CD14-positive monocyte (primary cell): Measurements from ENCODE around the gene PCDHGA6. TPM values are rescaled to one million over a fixed set of nuclear protein-coding genes. Genes with fewer than 3 reads are reported as not detected.
"Not testable (repeated sequence)": the region's sequence is repeated elsewhere in the genome, so short reads cannot be mapped to it uniquely, and the experiment has no call there.

Experiments
- DNase-seq, 3 donors: peaks; one replicate each; pipeline ENCODE4 v3.0.0-alpha.2; 2011 to 2022
- H2AFZ ChIP-seq: 2 replicates; pipeline ENCODE4 v1.6.0; 2012; ENCODE audit warnings: mild to moderate bottlenecking, low read depth, low read length, inconsistent platforms; ENCODE audit not compliant: insufficient read depth, poor library complexity, severe bottlenecking
- H3K27ac ChIP-seq, 2 donors: 1 replicate in 1 of 2; 2 replicates in 1 of 2; pipeline ENCODE4 v1.5.1; 2012 to 2013; ENCODE audit warnings: low read length in 2 of 2, control low read depth in 1 of 2, inconsistent platforms in 1 of 2, low read depth in 1 of 2, mild to moderate bottlenecking in 1 of 2
- H3K27me3 ChIP-seq, 2 donors: one replicate each; pipeline versions ENCODE4 v1.6.0 to v1.6.1; 2011 to 2013; ENCODE audit warnings: low read length in 2 of 2; ENCODE audit not compliant: control insufficient read depth in 2 of 2, insufficient read depth in 2 of 2
- H3K36me3 ChIP-seq, 2 donors: replicated peaks in 1 of 2; 1 replicate in 1 of 2; 2 replicates in 1 of 2; pipeline versions ENCODE4 v1.5.1 to v1.6.1; 2012 to 2013; ENCODE audit warnings: low read length in 2 of 2, control low read depth in 1 of 2, inconsistent platforms in 1 of 2, mild to moderate bottlenecking in 1 of 2; ENCODE audit not compliant: insufficient read depth in 2 of 2, control insufficient read depth in 1 of 2
- H3K4me1 ChIP-seq, 2 donors: 1 replicate in 1 of 2; 2 replicates in 1 of 2; pipeline versions ENCODE4 v1.5.1 to v1.6.1; 2012 to 2013; ENCODE audit warnings: low read length in 2 of 2, control low read depth in 1 of 2, inconsistent platforms in 1 of 2, mild to moderate bottlenecking in 1 of 2, moderate library complexity in 1 of 2; ENCODE audit not compliant: insufficient read depth in 2 of 2, control insufficient read depth in 1 of 2
- H3K4me2 ChIP-seq: replicated peaks from 2 replicates; pipeline ENCODE3; 2012; ENCODE audit warnings: low read length, moderate library complexity, mild to moderate bottlenecking; ENCODE audit not compliant: poor library complexity, severe bottlenecking; ENCODE audit errors: extremely low read depth
- H3K4me3 ChIP-seq, 3 experiments: fragments of 200-600 bp in 1 of 3; sonication (generic) in 1 of 3; replicated peaks in 1 of 3; 1 replicate in 2 of 3; 2 replicates in 1 of 3; pipeline ENCODE4 v1.5.1; 2011 to 2013; ENCODE audit warnings: low read length in 3 of 3, mild to moderate bottlenecking in 3 of 3, control low read depth in 2 of 3, low read depth in 2 of 3, inconsistent platforms in 1 of 3, moderate library complexity in 1 of 3
- H3K79me2 ChIP-seq: 2 replicates; pipeline ENCODE4 v1.6.0; 2012; ENCODE audit warnings: mild to moderate bottlenecking, control low read depth, inconsistent platforms, low read length, moderate library complexity; ENCODE audit not compliant: insufficient read depth
- H3K9ac ChIP-seq: 2 replicates; pipeline ENCODE4 v1.6.0; 2017; ENCODE audit warnings: low read length, mild to moderate bottlenecking; ENCODE audit not compliant: insufficient read depth, poor library complexity, severe bottlenecking
- H3K9me3 ChIP-seq, 2 donors: replicated peaks in 1 of 2; 1 replicate in 1 of 2; 2 replicates in 1 of 2; pipeline versions ENCODE4 v1.5.1 to v1.6.1; 2012 to 2013; ENCODE audit warnings: low read length in 2 of 2, control low read depth in 1 of 2; ENCODE audit not compliant: control insufficient read depth in 1 of 2, insufficient read depth in 1 of 2
- H4K20me1 ChIP-seq: 2 replicates; pipeline ENCODE4 v1.6.0; 2012; ENCODE audit warnings: mild to moderate bottlenecking, low read length, control low read depth, moderate library complexity; ENCODE audit not compliant: insufficient read depth
- H3K27ac Mint-ChIP-seq, 7 donors: one replicate each; pipeline ENCODE4 v1.8.0; 2020; ENCODE audit warnings: mild to moderate bottlenecking in 7 of 7, mixed read lengths in 7 of 7, moderate library complexity in 6 of 7, inconsistent platforms in 2 of 7
- H3K27me3 Mint-ChIP-seq, 3 donors: one replicate each; pipeline ENCODE4 v1.8.0; 2021 to 2022; ENCODE audit warnings: low read depth in 3 of 3, mild to moderate bottlenecking in 3 of 3, mixed read lengths in 3 of 3, moderate library complexity in 3 of 3, inconsistent platforms in 1 of 3
- H3K36me3 Mint-ChIP-seq, 2 donors: one replicate each; pipeline ENCODE4 v1.8.0; 2020; ENCODE audit warnings: mixed read lengths in 2 of 2, inconsistent platforms in 1 of 2, mild to moderate bottlenecking in 1 of 2
- H3K4me1 Mint-ChIP-seq: one replicate; pipeline ENCODE4 v1.8.0; 2020; ENCODE audit warnings: mild to moderate bottlenecking, mixed read lengths
- H3K4me3 Mint-ChIP-seq, 2 donors: one replicate each; pipeline ENCODE4 v1.8.0; 2020; ENCODE audit warnings: mild to moderate bottlenecking in 2 of 2, mixed read lengths in 2 of 2, moderate library complexity in 1 of 2
- H3K9me3 Mint-ChIP-seq, 7 donors: one replicate each; pipeline ENCODE4 v1.8.0; 2020 to 2022; ENCODE audit warnings: mixed read lengths in 7 of 7, mild to moderate bottlenecking in 6 of 7, moderate library complexity in 6 of 7, inconsistent platforms in 2 of 7
- WGBS: methylation state at CpG from one replicate; pipeline ENCODE4 v1.1.5; 2013; ENCODE audit warnings: missing lambda C conversion rate; ENCODE audit not compliant: insufficient coverage; 5-methylcytosine and 5-hydroxymethylcytosine counted together
- intact Hi-C, 2 donors: fragments of 100-400 bp; cut with micrococcal nuclease; formaldehyde crosslinking; loops; one replicate each; pipeline versions ENCODE4 v1.15.0 to v1.15.1; 2023
- polyA plus RNA-seq, 3 donors: library from polyadenylated mRNA; depleted of rRNA in 1 of 3; unstranded in 2 of 3; stranded (reverse) in 1 of 3; fragments of 300-500 nt in 2 of 3; fragments of >200 nt in 1 of 3; fragmentation: Illumina TruSeq in 2 of 3; gene quantifications; 1 replicate in 2 of 3; 2 replicates in 1 of 3; pipeline ENCODE4 v1.2.3, GENCODE V29; 2012 to 2021
- TF ChIP-seq, protein P1 (sequence below): fragments of 200-600 bp; IDR thresholded peaks from one replicate; pipeline ENCODE4 v1.8.0; 2022; ENCODE audit warnings: antibody characterized with exemption, mild to moderate bottlenecking

Gene PCDHGA6
- polyA plus RNA-seq, 3 donors: not detected

DNA sequence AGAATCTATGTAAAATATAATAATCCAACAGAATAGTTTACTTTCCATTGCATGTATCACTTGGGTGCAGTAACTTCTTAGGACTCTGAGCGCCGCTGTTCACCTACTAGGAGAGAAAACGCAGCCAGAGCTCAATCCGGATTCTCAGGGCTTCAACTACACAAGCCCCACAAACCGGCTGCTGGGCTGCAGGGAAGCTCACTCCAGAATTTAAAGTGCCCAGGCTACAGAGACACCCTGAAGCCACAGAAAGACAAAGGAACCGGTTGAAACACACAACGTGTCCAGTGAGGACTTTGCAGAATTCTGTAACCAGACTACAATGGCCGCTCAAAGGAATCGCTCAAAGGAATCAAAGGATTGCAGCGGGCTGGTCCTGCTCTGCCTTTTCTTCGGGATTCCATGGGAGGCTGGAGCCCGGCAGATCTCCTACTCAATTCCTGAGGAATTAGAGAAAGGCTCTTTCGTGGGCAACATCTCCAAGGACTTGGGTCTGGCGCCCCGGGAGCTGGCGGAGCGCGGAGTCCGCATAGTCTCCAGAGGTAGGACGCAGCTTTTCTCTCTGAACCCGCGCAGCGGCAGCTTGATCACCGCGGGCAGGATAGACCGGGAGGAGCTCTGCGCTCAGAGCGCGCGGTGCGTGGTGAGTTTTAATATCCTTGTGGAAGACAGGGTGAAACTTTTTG lies 39.3 kb downstream of the PCDHGA6 start, which contains the start of gene PCDHGA10:
TSS of gene PCDHGA10 (plus strand) at position 134 of the 686 bp plus-strand sequence. CDS start at position 323, 189 bp downstream.
- DNase-seq: peak; percentile 27 to 44 (median 43)
- Mint-ChIP-seq H3K36me3 (peaks cover 16 to 19% of the 10 kb centered on the region in 2 donors), H3K4me1 (peaks cover 25% of the 10 kb centered on the region), H3K27ac (no peak within 1 kb of the TSS), H3K4me3 (peak within 1 kb of the TSS; percentile 80 to 88), H3K27me3 (peaks cover 79 to 86% (median 84%) of the 10 kb centered on the region in 3 donors), H3K9me3 (peaks cover 20 to 64% (median 49%) of the 10 kb centered on the region in 7 donors)
- Histone ChIP-seq H3K27ac (no peak within 1 kb of the TSS), H3K27me3 (peaks cover 74 to 100% of the 10 kb centered on the region in 2 donors), H3K4me3 (peak within 1 kb of the TSS; percentile 3 to 73 (median 33)), H2AFZ (peak within 1 kb of the TSS; percentile 75), H3K4me1 (peaks cover 16 to 22% of the 10 kb centered on the region in 2 donors), H3K4me2 (peak within 1 kb of the TSS; percentile 73), H3K36me3 (no peaks in the 10 kb centered on the region), H3K9ac (no peak within 1 kb of the TSS), H3K79me2 (no peaks in the 10 kb centered on the region), H3K9me3 (peaks cover 28 to 54% of the 10 kb centered on the region in 2 donors), H4K20me1 (no peaks in the 10 kb centered on the region)
- 4% methylated on average over 25 of the region's 31 CpGs for WGBS
- TF ChIP-seq, protein P1, sequence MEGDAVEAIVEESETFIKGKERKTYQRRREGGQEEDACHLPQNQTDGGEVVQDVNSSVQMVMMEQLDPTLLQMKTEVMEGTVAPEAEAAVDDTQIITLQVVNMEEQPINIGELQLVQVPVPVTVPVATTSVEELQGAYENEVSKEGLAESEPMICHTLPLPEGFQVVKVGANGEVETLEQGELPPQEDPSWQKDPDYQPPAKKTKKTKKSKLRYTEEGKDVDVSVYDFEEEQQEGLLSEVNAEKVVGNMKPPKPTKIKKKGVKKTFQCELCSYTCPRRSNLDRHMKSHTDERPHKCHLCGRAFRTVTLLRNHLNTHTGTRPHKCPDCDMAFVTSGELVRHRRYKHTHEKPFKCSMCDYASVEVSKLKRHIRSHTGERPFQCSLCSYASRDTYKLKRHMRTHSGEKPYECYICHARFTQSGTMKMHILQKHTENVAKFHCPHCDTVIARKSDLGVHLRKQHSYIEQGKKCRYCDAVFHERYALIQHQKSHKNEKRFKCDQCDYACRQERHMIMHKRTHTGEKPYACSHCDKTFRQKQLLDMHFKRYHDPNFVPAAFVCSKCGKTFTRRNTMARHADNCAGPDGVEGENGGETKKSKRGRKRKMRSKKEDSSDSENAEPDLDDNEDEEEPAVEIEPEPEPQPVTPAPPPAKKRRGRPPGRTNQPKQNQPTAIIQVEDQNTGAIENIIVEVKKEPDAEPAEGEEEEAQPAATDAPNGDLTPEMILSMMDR: peak; percentile 80
- intact Hi-C loops: loop anchor here (5.0 kb wide), 2 partner anchors 109 to 149 kb away; no protein-coding TSS in a partner anchor

DNA sequence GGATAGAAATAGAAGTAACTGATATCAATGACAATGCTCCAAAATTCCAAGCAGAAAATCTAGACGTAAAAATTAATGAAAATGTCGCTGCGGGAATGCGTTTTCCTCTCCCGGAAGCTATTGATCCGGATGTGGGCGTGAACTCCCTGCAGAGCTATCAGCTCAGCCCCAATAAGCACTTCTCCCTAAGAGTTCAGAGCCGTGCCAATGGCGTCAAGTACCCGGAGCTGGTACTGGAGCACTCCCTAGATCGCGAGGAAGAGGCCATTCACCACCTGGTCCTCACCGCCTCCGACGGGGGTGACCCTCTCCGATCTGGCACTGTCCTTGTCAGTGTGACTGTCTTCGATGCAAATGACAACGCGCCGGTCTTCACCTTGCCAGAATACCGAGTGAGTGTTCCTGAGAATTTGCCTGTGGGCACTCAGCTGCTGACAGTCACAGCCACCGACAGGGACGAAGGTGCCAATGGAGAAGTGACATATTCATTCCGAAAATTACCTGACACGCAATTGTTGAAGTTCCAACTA lies 39.9 kb downstream of the PCDHGA6 start:
- peaks cover 21 to 64% (median 49%) of the 10 kb centered on the region in 7 donors for H3K9me3 Mint-ChIP-seq
- Histone ChIP-seq H3K4me3 (peak overlapping the region in 1 of 3 experiments; percentile 73), H3K79me2 (no peaks in the 10 kb centered on the region), H3K36me3 (no peaks in the 10 kb centered on the region), H4K20me1 (no peaks in the 10 kb centered on the region), H3K27ac (no peak overlapping the region), H3K9me3 (peaks cover 27 to 54% of the 10 kb centered on the region in 2 donors), H3K9ac (no peak overlapping the region), H3K4me2 (peak overlapping the region; percentile 73), H3K4me1 (peaks cover 22% of the 10 kb centered on the region in 2 donors), H2AFZ (peak overlapping the region; percentile 75), H3K27me3 (peaks cover 74 to 100% of the 10 kb centered on the region in 2 donors)
- TF ChIP-seq, protein P1: no peak
- no peak for DNase-seq
- no peak overlapping the region for H3K27ac Mint-ChIP-seq
- H3K36me3 Mint-ChIP-seq: peaks cover 13 to 25% of the 10 kb centered on the region in 2 donors
- 22% methylated on average over 21 of the region's 25 CpGs for WGBS
- H3K27me3 Mint-ChIP-seq: peaks cover 79 to 86% (median 84%) of the 10 kb centered on the region in 3 donors
- peaks cover 28% of the 10 kb centered on the region for H3K4me1 Mint-ChIP-seq
- peak overlapping the region; percentile 80 to 88 for H3K4me3 Mint-ChIP-seq
- intact Hi-C loops: loop anchor here (5.0 kb wide), 2 partner anchors 109 to 149 kb away; no protein-coding TSS in a partner anchor

DNA sequence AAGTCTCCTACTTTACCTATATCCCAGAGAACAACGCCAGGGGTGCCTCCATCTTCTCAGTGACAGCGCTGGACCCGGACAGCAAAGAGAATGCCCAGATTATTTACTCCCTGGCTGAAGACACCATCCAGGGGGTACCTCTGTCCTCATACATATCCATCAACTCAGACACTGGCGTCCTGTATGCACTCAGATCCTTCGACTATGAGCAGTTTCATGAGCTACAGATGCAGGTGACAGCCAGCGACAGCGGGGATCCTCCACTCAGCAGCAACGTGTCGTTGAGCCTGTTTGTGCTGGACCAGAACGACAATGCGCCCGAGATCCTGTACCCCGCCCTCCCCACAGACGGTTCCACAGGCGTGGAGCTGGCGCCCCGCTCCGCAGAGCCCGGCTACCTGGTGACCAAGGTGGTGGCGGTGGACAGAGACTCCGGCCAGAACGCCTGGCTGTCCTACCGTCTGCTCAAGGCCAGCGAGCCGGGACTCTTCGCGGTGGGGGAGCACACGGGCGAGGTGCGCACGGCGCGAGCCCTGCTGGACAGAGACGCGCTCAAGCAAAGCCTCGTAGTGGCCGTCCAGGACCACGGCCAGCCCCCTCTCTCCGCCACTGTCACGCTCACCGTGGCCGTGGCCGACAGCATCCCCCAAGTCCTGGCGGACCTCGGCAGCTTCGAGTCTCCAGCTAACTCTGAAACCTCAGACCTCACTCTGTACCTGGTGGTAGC lies 41.0 kb downstream of the PCDHGA6 start:
- not testable (repeated sequence) for H3K79me2 ChIP-seq, H3K9ac ChIP-seq, H2AFZ ChIP-seq, H3K4me2 ChIP-seq, H3K27ac Mint-ChIP-seq, DNase-seq, H4K20me1 ChIP-seq, H3K27ac ChIP-seq, H3K36me3 ChIP-seq, H3K4me3 ChIP-seq
- WGBS: 37% methylated on average over 31 of the region's 46 CpGs
- intact Hi-C loops: loop anchor here (5.0 kb wide), 2 partner anchors 108 to 148 kb away; no protein-coding TSS in a partner anchor
- Mint-ChIP-seq H3K4me1 (peaks cover 31% of the 10 kb centered on the region), H3K36me3 (peaks cover 13 to 24% of the 10 kb centered on the region in 2 donors), H3K9me3 (peaks cover 19 to 64% (median 49%) of the 10 kb centered on the region in 7 donors), H3K4me3 (peak overlapping the region in 1 of 2 donors; percentile 80), H3K27me3 (peaks cover 78 to 86% (median 84%) of the 10 kb centered on the region in 3 donors)
- peaks cover 70 to 100% of the 10 kb centered on the region in 2 donors for H3K27me3 ChIP-seq
- peaks cover 22% of the 10 kb centered on the region in 2 donors for H3K4me1 ChIP-seq
- H3K9me3 ChIP-seq: peaks cover 28 to 54% of the 10 kb centered on the region in 2 donors
